ENCODE results near the gene LPO. TPM values are rescaled to one million over a fixed set of nuclear protein-coding genes. Genes with fewer than 3 reads are reported as not detected.

The LPO gene
- total and polyA plus RNA-seq, 9 of the 15 experiments (the other 6 are each of a cell fraction or from before 2014, with no cell fraction given) = 0.07 to 0.11 TPM; not detected in 7

DNA sequence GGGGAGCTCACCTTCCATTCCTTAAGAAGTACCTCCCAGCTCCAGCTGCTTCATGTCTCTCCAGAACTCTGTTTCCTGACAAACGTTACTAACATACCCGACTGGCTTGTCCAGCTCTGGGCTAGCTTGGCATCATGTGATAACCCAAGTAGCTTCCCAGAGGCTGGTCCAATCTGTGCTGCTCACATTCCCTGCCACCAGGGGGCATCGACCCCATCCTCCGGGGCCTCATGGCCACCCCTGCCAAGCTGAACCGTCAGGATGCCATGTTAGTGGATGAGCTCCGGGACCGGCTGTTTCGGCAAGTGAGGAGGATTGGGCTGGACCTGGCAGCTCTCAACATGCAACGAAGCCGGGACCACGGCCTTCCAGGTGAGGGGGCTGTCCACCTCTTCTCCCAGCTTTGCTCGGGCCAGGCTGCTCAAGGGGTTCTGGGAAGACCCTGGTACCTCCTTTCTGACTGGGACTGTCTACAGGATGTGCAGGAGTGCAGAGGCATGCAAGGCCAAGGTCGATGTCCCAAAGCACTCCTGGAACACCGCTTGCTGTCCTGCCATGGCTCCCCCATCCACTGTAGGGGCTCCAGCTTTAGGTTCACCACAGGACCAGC, 38.3 kb upstream of the LPO start:
- ATAC-seq (peak; percentile 84), DNase-seq (ENCODE audit: extremely low read depth in 1 of 4, low spot score in 3 of 4) (peak; percentile 55 to 63 (median 62)), FAIRE-seq (peak; percentile 83)
- peaks cover 12 to 17% of the 10 kb centered on the region in 2 experiments for H3K4me1 ChIP-seq (replicated peaks in 1 of 2; ENCODE audit: control insufficient read depth in 2 of 2, insufficient read depth in 2 of 2, low read length in 2 of 2)
- no peak overlapping the region; the same call in 1 of the 2 replicates for H3K4me2 ChIP-seq (ENCODE audit: insufficient read depth, low read length)
- H3K9ac ChIP-seq (ENCODE audit: insufficient read depth in 1 of 2, low read depth in 2 of 2, low read length in 2 of 2) = no peak overlapping the region
- H3K27ac ChIP-seq (ENCODE audit: extremely low read depth, low read depth, low read length) = no peak overlapping the region
- ChIA-PET CTCF (ENCODE audit: low intra/inter-chr PET ratio) (interaction anchor here (0.7 kb wide), 1 partner anchor 55 kb away, joined by 3 read pairs; no protein-coding TSS in a partner anchor), POLR2A (interaction anchor here (0.6 to 2.2 kb wide), 10 partner anchors 9 to 317 kb away, joined by 3 to 6 read pairs (median 3); partner anchors contain the start of gene MKS1)
- H3K36me3 ChIP-seq (ENCODE audit: control insufficient read depth, insufficient read depth, low read length) = no peaks in the 10 kb centered on the region
- H3K79me2 ChIP-seq (ENCODE audit: control insufficient read depth, insufficient read depth, low read length) = no peaks in the 10 kb centered on the region
- BruUV-seq (replicated peaks) = no TSS peak
- H4K20me1 ChIP-seq (replicated peaks; ENCODE audit: control insufficient read depth, insufficient read depth, low read length) = no peaks in the 10 kb centered on the region
- H3K27me3 ChIP-seq (ENCODE audit: control insufficient read depth in 2 of 2, insufficient read depth in 2 of 2, low read length in 2 of 2) = peaks cover 0 to 20% of the 10 kb centered on the region in 2 experiments; a peak in 2 of 5 replicates
- H3K4me3 ChIP-seq = no peak overlapping the region
- intact Hi-C loops (cut with micrococcal nuclease) = loop anchor here (1.0 kb wide), 1 partner anchor 247 kb away; no protein-coding TSS in a partner anchor
- H2AFZ ChIP-seq (ENCODE audit: low read depth, low read length) = no peak overlapping the region
- in situ Hi-C loops (cut with MboI) = no loop called here
- 13% methylated on average over 14 of the region's 14 CpGs for WGBS (ENCODE audit: insufficient coverage, low coverage, missing lambda C conversion rate)
- H3K9me1 ChIP-seq (ENCODE audit: control insufficient read depth, insufficient read depth, low read length) = no peaks in the 10 kb centered on the region
- H3K9me3 ChIP-seq (replicated peaks; ENCODE audit: control insufficient read depth, insufficient read depth, low read depth, low read length) = no peaks in the 10 kb centered on the region
- TF ChIP-seq MECOM (CRISPR knock-in tag; IDR thresholded peaks at IDR 0.05) = no peak
- TF ChIP-seq RBM34 (IDR thresholded peaks at IDR 0.05; ENCODE audit: borderline replicate concordance, insufficient read depth, low read length) = no peak
- TF ChIP-seq RAD51 (IDR thresholded peaks at IDR 0.05; ENCODE audit: borderline replicate concordance, low read depth) = 0 out of 2 replicates have a peak, but pooled peaks have one; percentile 11
- 0 out of 2 replicates have a peak, but pooled peaks have one; percentile 28 for TF ChIP-seq CBFB (CRISPR knock-in tag; IDR thresholded peaks at IDR 0.05)
- no peak for TF ChIP-seq KAT8 (IDR thresholded peaks at IDR 0.05; ENCODE audit: low read depth)
- TF ChIP-seq GTF3C2 (IDR thresholded peaks at IDR 0.05; ENCODE audit: borderline replicate concordance, extremely low read depth, insufficient read length) = no peak
- no peak for TF ChIP-seq SMARCA5 (IDR thresholded peaks at IDR 0.05)
- TF ChIP-seq, protein P1, sequence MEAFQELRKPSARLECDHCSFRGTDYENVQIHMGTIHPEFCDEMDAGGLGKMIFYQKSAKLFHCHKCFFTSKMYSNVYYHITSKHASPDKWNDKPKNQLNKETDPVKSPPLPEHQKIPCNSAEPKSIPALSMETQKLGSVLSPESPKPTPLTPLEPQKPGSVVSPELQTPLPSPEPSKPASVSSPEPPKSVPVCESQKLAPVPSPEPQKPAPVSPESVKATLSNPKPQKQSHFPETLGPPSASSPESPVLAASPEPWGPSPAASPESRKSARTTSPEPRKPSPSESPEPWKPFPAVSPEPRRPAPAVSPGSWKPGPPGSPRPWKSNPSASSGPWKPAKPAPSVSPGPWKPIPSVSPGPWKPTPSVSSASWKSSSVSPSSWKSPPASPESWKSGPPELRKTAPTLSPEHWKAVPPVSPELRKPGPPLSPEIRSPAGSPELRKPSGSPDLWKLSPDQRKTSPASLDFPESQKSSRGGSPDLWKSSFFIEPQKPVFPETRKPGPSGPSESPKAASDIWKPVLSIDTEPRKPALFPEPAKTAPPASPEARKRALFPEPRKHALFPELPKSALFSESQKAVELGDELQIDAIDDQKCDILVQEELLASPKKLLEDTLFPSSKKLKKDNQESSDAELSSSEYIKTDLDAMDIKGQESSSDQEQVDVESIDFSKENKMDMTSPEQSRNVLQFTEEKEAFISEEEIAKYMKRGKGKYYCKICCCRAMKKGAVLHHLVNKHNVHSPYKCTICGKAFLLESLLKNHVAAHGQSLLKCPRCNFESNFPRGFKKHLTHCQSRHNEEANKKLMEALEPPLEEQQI (IDR thresholded peaks at IDR 0.05) = no peak
- TF ChIP-seq ZFX (CRISPR knock-in tag; IDR thresholded peaks at IDR 0.05) = no peak
- no peak for TF ChIP-seq RBBP5 (IDR thresholded peaks at IDR 0.05; ENCODE audit: borderline replicate concordance, insufficient read depth, low read length, poor library complexity, severe bottlenecking)
- no peak for TF ChIP-seq ZNF668 (CRISPR knock-in tag; IDR thresholded peaks at IDR 0.05)
- TF ChIP-seq MCM2 (IDR thresholded peaks at IDR 0.05; ENCODE audit: low read depth) = no peak
- no peak for TF ChIP-seq KHSRP (IDR thresholded peaks at IDR 0.05)
- no peak for TF ChIP-seq ZNF274 (IDR thresholded peaks at IDR 0.05; ENCODE audit: borderline replicate concordance, low read depth, low read length)
- no peak for TF ChIP-seq ZNF140 (CRISPR knock-in tag; IDR thresholded peaks at IDR 0.05)
- peak; percentile 34; the same call in 1 of the 2 replicates for TF ChIP-seq USF1 (CRISPR knock-in tag; IDR thresholded peaks at IDR 0.05)
- peak; percentile 71 for TF ChIP-seq SMC3 (conservative IDR thresholded peaks at IDR 0.05; ENCODE audit: insufficient read depth, low read depth, low read length)

Measured in K562 (cell line).